HCT116 (cell line): ENCODE measurements around the gene SLC13A3. TPM values are rescaled to one million over a fixed set of nuclear protein-coding genes. Genes with fewer than 3 reads are reported as not detected.

ENCODE experiments used
- ATAC-seq: fragments of 200-7000 bp; cut with Tn5 transposase; 2 replicates; pipeline ENCODE4 v1.9.1; 2020; ENCODE audit warnings: mild to moderate bottlenecking, moderate library complexity
- BruUV-seq: library from RNA; stranded (reverse); fragments of 400-500 nt; replicated peaks from 2 replicates; lab custom pipeline; 2021; lab: Mats Ljungman, UMichigan
- CTCF ChIA-PET: fragments of 300-600 bp; sonication (Branson Sonifier 250); formaldehyde crosslinking; loops from one replicate; lab custom pipeline; 2021; ENCODE audit warnings: antibody characterized with exemption; lab: Charles Lee
- POLR2A ChIA-PET: fragments of 300-600, 350-600 bp; sonication (Branson Sonifier 250); formaldehyde crosslinking; loops from one replicate; lab custom pipeline; 2021; ENCODE audit warnings: antibody characterized with exemption; lab: Charles Lee
- RAD21 ChIA-PET, 2 experiments: fragments of 300-600 bp; sonication (Branson Sonifier 250); formaldehyde crosslinking; loops; one replicate each; lab custom pipeline; 2023; ENCODE audit warnings: low total read pairs in 2 of 2; ENCODE audit not compliant: uncharacterized antibody in 2 of 2, unreplicated experiment in 2 of 2, low non-redundant PET in 1 of 2; lab: Charles Lee
- DNase-seq: peaks from one replicate; pipeline ENCODE4 v3.0.0-alpha.2; 2010; ENCODE audit warnings: low read depth, low spot score
- H2AFZ ChIP-seq: fragments of 200-600 bp; shearing (Covaris generic), sonication (generic); 2 replicates; pipeline ENCODE4 v1.6.1; 2017; ENCODE audit warnings: low read depth, mixed run types, mixed read lengths, antibody characterized with exemption, low read length; ENCODE audit not compliant: poor library complexity, severe bottlenecking
- H3K27ac ChIP-seq: 2 replicates; pipeline ENCODE4 v1.5.1; 2012; ENCODE audit warnings: low read depth, low read length
- H3K27me3 ChIP-seq: fragments of 200-600 bp; sonication (generic); 2 replicates; pipeline ENCODE4 v1.6.1; 2016; ENCODE audit warnings: mixed run types, low read length, mixed read lengths; ENCODE audit not compliant: insufficient read depth
- H3K36me3 ChIP-seq, 2 experiments: fragments of 200-500 bp in 1 of 2; fragments of 200-600 bp in 1 of 2; sonication (Bioruptor generic) in 1 of 2; sonication (generic) in 1 of 2; 2 replicates each; pipeline versions ENCODE4 v1.5.1 to v1.6.1; 2014 to 2016; ENCODE audit warnings: low read length in 2 of 2, inconsistent platforms in 1 of 2, mixed read lengths in 1 of 2, mixed run types in 1 of 2; ENCODE audit not compliant: insufficient read depth in 2 of 2, control insufficient read depth in 1 of 2
- H3K4me1 ChIP-seq, 2 experiments: fragments of 200-600 bp in 1 of 2; sonication (generic) in 1 of 2; 2 replicates each; pipeline versions ENCODE4 v1.5.1 to v1.6.1; 2012 to 2017; ENCODE audit warnings: low read length in 2 of 2, inconsistent platforms in 1 of 2, mild to moderate bottlenecking in 1 of 2, mixed read lengths in 1 of 2, mixed run types in 1 of 2, moderate library complexity in 1 of 2; ENCODE audit not compliant: insufficient read depth in 2 of 2, control insufficient read depth in 1 of 2
- H3K4me2 ChIP-seq: fragments of 200-600 bp; sonication (generic); 2 replicates; pipeline ENCODE4 v1.6.1; 2017; ENCODE audit warnings: mixed run types, low read length, mixed read lengths
- H3K4me3 ChIP-seq, 2 experiments: fragments of 200-600 bp in 1 of 2; sonication (generic) in 1 of 2; replicated peaks in 1 of 2; 2 replicates each; pipeline ENCODE4 v1.5.1; 2011 to 2016; ENCODE audit warnings: low read length in 2 of 2, control low read depth in 1 of 2, low read depth in 1 of 2, mild to moderate bottlenecking in 1 of 2, mixed read lengths in 1 of 2, mixed run types in 1 of 2
- H3K79me2 ChIP-seq: fragments of 200-600 bp; sonication (generic); 2 replicates; pipeline ENCODE4 v1.6.1; 2017; ENCODE audit warnings: mild to moderate bottlenecking, mixed run types, low read length, moderate library complexity, mixed read lengths; ENCODE audit not compliant: insufficient read depth
- H3K9ac ChIP-seq: fragments of 200-600 bp; sonication (generic); 2 replicates; pipeline ENCODE4 v1.6.1; 2016; ENCODE audit warnings: low read length, mixed read lengths
- H3K9me2 ChIP-seq: fragments of 200-600 bp; sonication (generic), shearing (Covaris generic); 2 replicates; pipeline ENCODE4 v1.6.1; 2017; ENCODE audit warnings: mixed run types, mild to moderate bottlenecking, moderate library complexity; ENCODE audit not compliant: insufficient read depth
- H3K9me3 ChIP-seq, 2 experiments: fragments of 200-500 bp in 1 of 2; fragments of 200-600 bp in 1 of 2; sonication (Bioruptor generic) in 1 of 2; sonication (generic) in 1 of 2; 2 replicates each; pipeline ENCODE4 v1.6.1; 2014 to 2017; ENCODE audit warnings: low read length in 2 of 2, mixed read lengths in 2 of 2, inconsistent platforms in 1 of 2, low read depth in 1 of 2, mild to moderate bottlenecking in 1 of 2, mixed run types in 1 of 2, moderate library complexity in 1 of 2; ENCODE audit not compliant: control insufficient read depth in 1 of 2, insufficient read depth in 1 of 2
- H4K20me1 ChIP-seq: fragments of 200-600 bp; sonication (generic), shearing (Covaris generic); 2 replicates; pipeline ENCODE4 v1.6.1; 2017; ENCODE audit warnings: mixed run types, mild to moderate bottlenecking, moderate library complexity; ENCODE audit not compliant: insufficient read depth
- CBX3 ChIP-seq: IDR thresholded peaks from 2 replicates; pipeline ENCODE4 v1.6.1; 2012; ENCODE audit warnings: low read depth
- EGR1 ChIP-seq: IDR thresholded peaks from 2 replicates; pipeline ENCODE4 v1.6.1; 2012; ENCODE audit warnings: low read depth
- EZH2 ChIP-seq: fragments of 200-600 bp; sonication (generic); IDR thresholded peaks from 2 replicates; pipeline ENCODE4 v1.6.1; 2017; ENCODE audit warnings: antibody characterized with exemption, mixed run types
- EZH2phosphoT487 ChIP-seq: fragments of 200-600 bp; IDR thresholded peaks from 2 replicates; pipeline ENCODE4 v1.6.1; 2018; ENCODE audit warnings: antibody characterized with exemption, borderline replicate concordance
- JUND ChIP-seq: IDR thresholded peaks from 2 replicates; pipeline ENCODE4 v1.6.1; 2012
- POLR2AphosphoS5 ChIP-seq: IDR thresholded peaks from 2 replicates; pipeline ENCODE4 v1.6.1; 2011; ENCODE audit warnings: mild to moderate bottlenecking, low read depth, low read length, moderate library complexity
- RAD21 ChIP-seq: IDR thresholded peaks from 2 replicates; pipeline ENCODE4 v1.6.1; 2012; ENCODE audit warnings: low read depth, mild to moderate bottlenecking
- SIN3A ChIP-seq: IDR thresholded peaks from 2 replicates; pipeline ENCODE4 v1.6.1; 2012; ENCODE audit warnings: low read depth
- SRF ChIP-seq: IDR thresholded peaks from 2 replicates; pipeline ENCODE4 v1.6.1; 2012; ENCODE audit warnings: low read depth
- YY1 ChIP-seq: IDR thresholded peaks from 2 replicates; pipeline ENCODE4 v1.6.1; 2011; ENCODE audit warnings: low read length, low read depth, moderate library complexity, mild to moderate bottlenecking; ENCODE audit not compliant: insufficient replicate concordance; ENCODE audit errors: extremely low read depth
- ZNF274 ChIP-seq: fragments of 200-500 bp; sonication (Bioruptor generic); IDR thresholded peaks from 2 replicates; pipeline ENCODE4 v1.6.1; 2014; ENCODE audit warnings: mild to moderate bottlenecking, low read depth, low read length, inconsistent platforms
- intact Hi-C: fragments of 100-400 bp; cut with micrococcal nuclease; formaldehyde crosslinking; loops from 2 replicates; pipeline ENCODE4 v1.10.0; 2022
- total RNA-seq: library from RNA; stranded (reverse); gene quantifications from one replicate; pipeline ENCODE4 v1.2.1, GENCODE V29; 2021; ENCODE audit not compliant: unreplicated experiment
- TF ChIP-seq, protein P1 (sequence below), 3 experiments: fragments of 200-600 bp in 1 of 3; sonication (generic) in 1 of 3; IDR thresholded peaks in 2 of 3; conservative IDR thresholded peaks in 1 of 3; 2 replicates each; pipeline ENCODE4 v1.5.1; 2012 to 2017; ENCODE audit warnings: low read depth in 2 of 3, low read length in 2 of 3, antibody characterized with exemption in 1 of 3, borderline replicate concordance in 1 of 3, control low read depth in 1 of 3, mild to moderate bottlenecking in 1 of 3, mixed read lengths in 1 of 3, mixed run types in 1 of 3, moderate library complexity in 1 of 3; ENCODE audit not compliant: insufficient read depth in 1 of 3
- TF ChIP-seq, protein P2 (sequence below): IDR thresholded peaks from 2 replicates; pipeline ENCODE4 v1.6.1; 2012

SLC13A3 gene
- total RNA-seq, 1 experiment from 2014 or later = not detected

DNA sequence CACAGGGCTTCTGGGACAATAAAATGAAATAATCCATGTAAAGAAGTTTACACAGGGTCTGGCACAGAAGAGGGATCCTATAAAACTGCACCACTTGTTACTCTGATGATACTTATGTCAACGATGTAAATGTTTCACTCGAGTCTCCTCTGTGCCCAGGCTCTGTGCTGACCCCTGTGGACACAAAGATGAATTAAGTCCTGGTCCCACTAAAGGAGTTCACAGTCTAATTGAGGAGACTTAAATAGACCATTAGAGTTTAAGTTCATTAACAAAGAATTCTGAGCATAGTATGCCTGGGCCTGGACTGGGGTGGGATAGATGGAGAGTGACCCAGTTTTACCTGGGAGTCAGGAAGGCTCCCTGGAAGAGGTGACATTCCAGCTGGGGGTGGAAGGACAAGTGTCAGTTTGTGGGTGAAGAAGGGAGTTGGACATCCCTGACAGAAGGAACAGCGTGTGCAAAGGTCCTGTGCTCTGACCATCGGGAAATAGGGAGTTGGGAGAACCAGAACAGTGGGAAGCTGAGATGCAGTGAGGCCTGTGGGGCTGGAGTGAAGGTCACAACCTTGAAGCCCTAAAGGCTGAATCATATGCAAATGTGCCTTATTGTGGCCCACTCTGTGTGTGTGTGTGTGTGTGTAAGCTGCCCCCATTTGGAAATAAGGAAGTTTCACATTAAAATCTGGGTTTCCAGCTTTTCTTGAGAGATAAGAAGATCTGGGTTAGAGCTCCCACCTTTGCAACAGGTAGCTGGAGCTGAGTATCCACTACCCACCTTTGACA, 101.9 kb downstream of the SLC13A3 start:
- H3K4me2 ChIP-seq = no peak overlapping the region
- POLR2A ChIA-PET = no interaction called here
- 0 out of 2 replicates have a peak, but pooled peaks cover 6% of the 10 kb centered on the region for H3K27me3 ChIP-seq

DNA sequence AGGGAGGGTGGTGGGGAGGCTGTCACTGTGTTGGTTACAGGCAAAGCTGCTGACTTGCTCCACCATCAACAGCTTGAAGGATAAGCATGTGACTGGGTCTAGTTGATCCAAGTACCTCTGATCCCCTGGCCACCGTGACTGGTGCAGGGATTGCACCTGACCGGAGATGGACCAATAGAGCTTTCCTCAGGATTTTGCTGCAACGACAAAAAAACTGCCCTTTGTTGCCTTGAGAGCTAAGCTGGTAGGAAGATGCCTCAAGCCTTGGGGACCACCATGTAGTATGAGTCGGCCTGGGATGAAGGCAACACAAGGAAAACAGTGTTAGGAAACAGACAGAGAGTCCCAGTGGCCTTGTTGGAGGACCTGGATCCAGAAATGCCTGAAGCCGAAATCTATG, 102.6 kb downstream of the SLC13A3 start:
- H3K9ac ChIP-seq = no peak overlapping the region
- H2AFZ ChIP-seq = no peak overlapping the region
- no peaks in the 10 kb centered on the region for H3K79me2 ChIP-seq
- no TSS peak for BruUV-seq
- ATAC-seq = no peak
- no peaks in the 10 kb centered on the region for H4K20me1 ChIP-seq
- ChIA-PET POLR2A (no interaction called here), RAD21 (no interaction called here), CTCF (interaction anchor here (1.2 kb wide), 1 partner anchor 14 kb away, joined by 4 read pairs; no protein-coding TSS in a partner anchor)
- no peaks in the 10 kb centered on the region for H3K4me1 ChIP-seq
- H3K9me3 ChIP-seq = no peaks in the 10 kb centered on the region
- intact Hi-C loops = no loop called here
- H3K27ac ChIP-seq = no peak overlapping the region
- H3K36me3 ChIP-seq = no peaks in the 10 kb centered on the region
- no peak overlapping the region for H3K4me2 ChIP-seq
- 0 out of 2 replicates have a peak, but pooled peaks cover 6% of the 10 kb centered on the region for H3K27me3 ChIP-seq
- H3K9me2 ChIP-seq = no peaks in the 10 kb centered on the region
- DNase-seq = no peak
- no peak overlapping the region for H3K4me3 ChIP-seq
- TF ChIP-seq SRF (no peak), EZH2 (no peak), ZNF274 (no peak), EGR1 (no peak), JUND (no peak), YY1 (no peak), POLR2AphosphoS5 (no peak), CBX3 (no peak), RAD21 (no peak), SIN3A (no peak), EZH2phosphoT487 (no peak)
- TF ChIP-seq, protein P1, sequence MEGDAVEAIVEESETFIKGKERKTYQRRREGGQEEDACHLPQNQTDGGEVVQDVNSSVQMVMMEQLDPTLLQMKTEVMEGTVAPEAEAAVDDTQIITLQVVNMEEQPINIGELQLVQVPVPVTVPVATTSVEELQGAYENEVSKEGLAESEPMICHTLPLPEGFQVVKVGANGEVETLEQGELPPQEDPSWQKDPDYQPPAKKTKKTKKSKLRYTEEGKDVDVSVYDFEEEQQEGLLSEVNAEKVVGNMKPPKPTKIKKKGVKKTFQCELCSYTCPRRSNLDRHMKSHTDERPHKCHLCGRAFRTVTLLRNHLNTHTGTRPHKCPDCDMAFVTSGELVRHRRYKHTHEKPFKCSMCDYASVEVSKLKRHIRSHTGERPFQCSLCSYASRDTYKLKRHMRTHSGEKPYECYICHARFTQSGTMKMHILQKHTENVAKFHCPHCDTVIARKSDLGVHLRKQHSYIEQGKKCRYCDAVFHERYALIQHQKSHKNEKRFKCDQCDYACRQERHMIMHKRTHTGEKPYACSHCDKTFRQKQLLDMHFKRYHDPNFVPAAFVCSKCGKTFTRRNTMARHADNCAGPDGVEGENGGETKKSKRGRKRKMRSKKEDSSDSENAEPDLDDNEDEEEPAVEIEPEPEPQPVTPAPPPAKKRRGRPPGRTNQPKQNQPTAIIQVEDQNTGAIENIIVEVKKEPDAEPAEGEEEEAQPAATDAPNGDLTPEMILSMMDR (IDR thresholded peaks at IDR 0.05 in 2 of 3, conservative IDR thresholded peaks at IDR 0.05 in 1 of 3; ENCODE audit: borderline replicate concordance in 1 of 3, insufficient read depth in 1 of 3, low read depth in 2 of 3, low read length in 2 of 3) = no peak
- TF ChIP-seq, protein P2, sequence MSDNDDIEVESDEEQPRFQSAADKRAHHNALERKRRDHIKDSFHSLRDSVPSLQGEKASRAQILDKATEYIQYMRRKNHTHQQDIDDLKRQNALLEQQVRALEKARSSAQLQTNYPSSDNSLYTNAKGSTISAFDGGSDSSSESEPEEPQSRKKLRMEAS = no peak

More for the DNA sequence above, 101.9 kb downstream of the SLC13A3 start:
- Histone ChIP-seq H3K4me1 (no peaks in the 10 kb centered on the region), H3K79me2 (no peaks in the 10 kb centered on the region), H4K20me1 (no peaks in the 10 kb centered on the region), H3K36me3 (no peaks in the 10 kb centered on the region), H3K9me2 (no peaks in the 10 kb centered on the region), H3K27ac (no peak overlapping the region), H3K4me3 (no peak overlapping the region), H3K9me3 (no peaks in the 10 kb centered on the region), H2AFZ (no peak overlapping the region), H3K9ac (no peak overlapping the region)
- ChIA-PET RAD21 (no interaction called here), CTCF (interaction anchor here (0.8 to 1.2 kb wide), 2 partner anchors 13 to 19 kb away, joined by 3 to 4 read pairs; no protein-coding TSS in a partner anchor)
- no peak for TF ChIP-seq SRF
- TF ChIP-seq, protein P1 (IDR thresholded peaks at IDR 0.05 in 2 of 3, conservative IDR thresholded peaks at IDR 0.05 in 1 of 3; ENCODE audit: borderline replicate concordance in 1 of 3, insufficient read depth in 1 of 3, low read depth in 2 of 3, low read length in 2 of 3) = peak in 2 of 3 experiments; percentile 37 to 41; a peak in 3 of 6 replicates
- intact Hi-C loops = no loop called here
- ATAC-seq (peak; percentile 60; the same call in 1 of the 2 replicates), DNase-seq (no peak)
- no TSS peak for BruUV-seq
